CD14-positive monocyte (primary cell): ENCODE data around the gene DHX38. TPM values are rescaled to one million over a fixed set of nuclear protein-coding genes. Genes with fewer than 3 reads are reported as not detected.
"Not testable (repeated sequence)": the region's sequence is repeated elsewhere in the genome, so short reads cannot be mapped to it uniquely, and the experiment has no call there.

Experiments used
- DNase-seq, 3 donors: peaks; one replicate each; pipeline ENCODE4 v3.0.0-alpha.2; 2011 to 2022
- H2AFZ ChIP-seq: 2 replicates; pipeline ENCODE4 v1.6.0; 2012; ENCODE audit warnings: mild to moderate bottlenecking, low read depth, low read length, inconsistent platforms; ENCODE audit not compliant: insufficient read depth, poor library complexity, severe bottlenecking
- H3K27ac ChIP-seq, 2 donors: 1 replicate in 1 of 2; 2 replicates in 1 of 2; pipeline ENCODE4 v1.5.1; 2012 to 2013; ENCODE audit warnings: low read length in 2 of 2, control low read depth in 1 of 2, inconsistent platforms in 1 of 2, low read depth in 1 of 2, mild to moderate bottlenecking in 1 of 2
- H3K27me3 ChIP-seq, 2 donors: one replicate each; pipeline versions ENCODE4 v1.6.0 to v1.6.1; 2011 to 2013; ENCODE audit warnings: low read length in 2 of 2; ENCODE audit not compliant: control insufficient read depth in 2 of 2, insufficient read depth in 2 of 2
- H3K36me3 ChIP-seq, 2 donors: replicated peaks in 1 of 2; 1 replicate in 1 of 2; 2 replicates in 1 of 2; pipeline versions ENCODE4 v1.5.1 to v1.6.1; 2012 to 2013; ENCODE audit warnings: low read length in 2 of 2, control low read depth in 1 of 2, inconsistent platforms in 1 of 2, mild to moderate bottlenecking in 1 of 2; ENCODE audit not compliant: insufficient read depth in 2 of 2, control insufficient read depth in 1 of 2
- H3K4me1 ChIP-seq, 2 donors: 1 replicate in 1 of 2; 2 replicates in 1 of 2; pipeline versions ENCODE4 v1.5.1 to v1.6.1; 2012 to 2013; ENCODE audit warnings: low read length in 2 of 2, control low read depth in 1 of 2, inconsistent platforms in 1 of 2, mild to moderate bottlenecking in 1 of 2, moderate library complexity in 1 of 2; ENCODE audit not compliant: insufficient read depth in 2 of 2, control insufficient read depth in 1 of 2
- H3K4me2 ChIP-seq: replicated peaks from 2 replicates; pipeline ENCODE3; 2012; ENCODE audit warnings: low read length, moderate library complexity, mild to moderate bottlenecking; ENCODE audit not compliant: poor library complexity, severe bottlenecking; ENCODE audit errors: extremely low read depth
- H3K4me3 ChIP-seq, 3 experiments: fragments of 200-600 bp in 1 of 3; sonication (generic) in 1 of 3; replicated peaks in 1 of 3; 1 replicate in 2 of 3; 2 replicates in 1 of 3; pipeline ENCODE4 v1.5.1; 2011 to 2013; ENCODE audit warnings: low read length in 3 of 3, mild to moderate bottlenecking in 3 of 3, control low read depth in 2 of 3, low read depth in 2 of 3, inconsistent platforms in 1 of 3, moderate library complexity in 1 of 3
- H3K79me2 ChIP-seq: 2 replicates; pipeline ENCODE4 v1.6.0; 2012; ENCODE audit warnings: mild to moderate bottlenecking, control low read depth, inconsistent platforms, low read length, moderate library complexity; ENCODE audit not compliant: insufficient read depth
- H3K9ac ChIP-seq: 2 replicates; pipeline ENCODE4 v1.6.0; 2017; ENCODE audit warnings: low read length, mild to moderate bottlenecking; ENCODE audit not compliant: insufficient read depth, poor library complexity, severe bottlenecking
- H3K9me3 ChIP-seq, 2 donors: replicated peaks in 1 of 2; 1 replicate in 1 of 2; 2 replicates in 1 of 2; pipeline versions ENCODE4 v1.5.1 to v1.6.1; 2012 to 2013; ENCODE audit warnings: low read length in 2 of 2, control low read depth in 1 of 2; ENCODE audit not compliant: control insufficient read depth in 1 of 2, insufficient read depth in 1 of 2
- H4K20me1 ChIP-seq: 2 replicates; pipeline ENCODE4 v1.6.0; 2012; ENCODE audit warnings: mild to moderate bottlenecking, low read length, control low read depth, moderate library complexity; ENCODE audit not compliant: insufficient read depth
- H3K27ac Mint-ChIP-seq, 7 donors: one replicate each; pipeline ENCODE4 v1.8.0; 2020; ENCODE audit warnings: mild to moderate bottlenecking in 7 of 7, mixed read lengths in 7 of 7, moderate library complexity in 6 of 7, inconsistent platforms in 2 of 7
- H3K27me3 Mint-ChIP-seq, 3 donors: one replicate each; pipeline ENCODE4 v1.8.0; 2021 to 2022; ENCODE audit warnings: low read depth in 3 of 3, mild to moderate bottlenecking in 3 of 3, mixed read lengths in 3 of 3, moderate library complexity in 3 of 3, inconsistent platforms in 1 of 3
- H3K36me3 Mint-ChIP-seq, 2 donors: one replicate each; pipeline ENCODE4 v1.8.0; 2020; ENCODE audit warnings: mixed read lengths in 2 of 2, inconsistent platforms in 1 of 2, mild to moderate bottlenecking in 1 of 2
- H3K4me1 Mint-ChIP-seq: one replicate; pipeline ENCODE4 v1.8.0; 2020; ENCODE audit warnings: mild to moderate bottlenecking, mixed read lengths
- H3K4me3 Mint-ChIP-seq, 2 donors: one replicate each; pipeline ENCODE4 v1.8.0; 2020; ENCODE audit warnings: mild to moderate bottlenecking in 2 of 2, mixed read lengths in 2 of 2, moderate library complexity in 1 of 2
- H3K9me3 Mint-ChIP-seq, 7 donors: one replicate each; pipeline ENCODE4 v1.8.0; 2020 to 2022; ENCODE audit warnings: mixed read lengths in 7 of 7, mild to moderate bottlenecking in 6 of 7, moderate library complexity in 6 of 7, inconsistent platforms in 2 of 7
- CTCF ChIP-seq: fragments of 200-600 bp; IDR thresholded peaks from one replicate; pipeline ENCODE4 v1.8.0; 2022; ENCODE audit warnings: antibody characterized with exemption, mild to moderate bottlenecking
- WGBS: methylation state at CpG from one replicate; pipeline ENCODE4 v1.1.5; 2013; ENCODE audit warnings: missing lambda C conversion rate; ENCODE audit not compliant: insufficient coverage; 5-methylcytosine and 5-hydroxymethylcytosine counted together
- intact Hi-C, 2 donors: fragments of 100-400 bp; cut with micrococcal nuclease; formaldehyde crosslinking; loops; one replicate each; pipeline versions ENCODE4 v1.15.0 to v1.15.1; 2023
- polyA plus RNA-seq, 3 donors: library from polyadenylated mRNA; depleted of rRNA in 1 of 3; unstranded in 2 of 3; stranded (reverse) in 1 of 3; fragments of 300-500 nt in 2 of 3; fragments of >200 nt in 1 of 3; fragmentation: Illumina TruSeq in 2 of 3; gene quantifications; 1 replicate in 2 of 3; 2 replicates in 1 of 3; pipeline ENCODE4 v1.2.3, GENCODE V29; 2012 to 2021

Gene DHX38
- polyA plus RNA-seq, 3 donors: 9.1 to 91.5 (median 19.2) TPM

DNA sequence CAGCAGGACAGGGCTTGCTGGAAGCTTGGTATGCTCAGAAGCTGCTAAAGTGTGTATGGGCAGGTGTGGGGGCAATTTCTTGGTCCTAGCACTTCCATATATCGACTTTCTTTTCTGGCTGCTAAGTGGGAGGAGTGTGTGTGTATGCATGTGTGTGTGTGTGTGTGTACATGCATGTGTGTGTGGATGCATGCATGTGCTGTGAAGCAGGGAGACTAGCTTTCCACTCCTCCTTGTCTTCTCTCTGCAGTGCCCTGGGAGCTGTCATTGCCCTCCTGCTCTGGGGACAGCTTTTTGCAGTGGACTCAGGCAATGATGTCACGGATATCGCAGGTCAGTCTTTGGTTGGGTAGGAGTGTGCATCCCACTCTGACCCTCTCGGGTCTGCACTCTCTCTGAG is 37.7 kb upstream of the DHX38 start:
- intact Hi-C loops: no loop called here
- H3K9ac ChIP-seq: no peak overlapping the region
- H3K4me3 Mint-ChIP-seq: peak overlapping the region in 1 of 2 donors; percentile 46
- peaks cover 0 to 2% (median 0%) of the 10 kb centered on the region in 3 donors for H3K27me3 Mint-ChIP-seq
- no peak overlapping the region for H2AFZ ChIP-seq
- H3K79me2 ChIP-seq: no peaks in the 10 kb centered on the region
- no peaks in the 10 kb centered on the region for H3K9me3 ChIP-seq
- peak overlapping the region in 1 of 2 donors; percentile 14 for H3K27ac ChIP-seq
- H3K27ac Mint-ChIP-seq: no peak overlapping the region
- 100% methylated on average over 3 of the region's 4 CpGs for WGBS
- TF ChIP-seq CTCF: no peak
- H3K27me3 ChIP-seq: no peaks in the 10 kb centered on the region
- no peak overlapping the region for H3K4me2 ChIP-seq
- H3K4me1 Mint-ChIP-seq: peaks cover 58% of the 10 kb centered on the region
- no peak for DNase-seq
- peaks cover 46 to 53% of the 10 kb centered on the region in 2 donors for H3K4me1 ChIP-seq
- H3K36me3 Mint-ChIP-seq: peaks cover 17% of the 10 kb centered on the region in 2 donors
- no peaks in the 10 kb centered on the region for H4K20me1 ChIP-seq
- H3K9me3 Mint-ChIP-seq: peaks cover 0 to 4% (median 0%) of the 10 kb centered on the region in 7 donors
- H3K4me3 ChIP-seq: peak overlapping the region in 1 of 3 experiments; percentile 19
- H3K36me3 ChIP-seq: peaks cover 9 to 12% of the 10 kb centered on the region in 2 donors

GRCh38 chr16:72057313-72057712 is 36.3 kb upstream of the DHX38 start:
- H3K36me3 ChIP-seq: peaks cover 9 to 13% of the 10 kb centered on the region in 2 donors
- DNase-seq, H3K4me3 ChIP-seq, H3K9me3 ChIP-seq, H3K27ac ChIP-seq, H4K20me1 ChIP-seq, intact Hi-C loops, H3K4me2 ChIP-seq, H3K4me3 Mint-ChIP-seq, H3K9ac ChIP-seq, H3K27me3 Mint-ChIP-seq, H3K9me3 Mint-ChIP-seq, H3K79me2 ChIP-seq, H2AFZ ChIP-seq, H3K27me3 ChIP-seq: not testable (repeated sequence)
- peak overlapping the region in 1 of 7 donors; percentile 40 for H3K27ac Mint-ChIP-seq
- no CpG with 5 or more reads among the region's 6 CpGs for WGBS
- peaks cover 19 to 20% of the 10 kb centered on the region in 2 donors for H3K36me3 Mint-ChIP-seq
- peaks cover 48% of the 10 kb centered on the region for H3K4me1 Mint-ChIP-seq
- peaks cover 37 to 39% of the 10 kb centered on the region in 2 donors for H3K4me1 ChIP-seq

GRCh38 chr16:72059060-72059459 is 34.6 kb upstream of the DHX38 start:
- 80% methylated on average over 2 of the region's 7 CpGs for WGBS

More at GRCh38 chr16:72059060-72059459, 34.6 kb upstream of the DHX38 start:
- Mint-ChIP-seq H3K36me3 (peaks cover 19 to 20% of the 10 kb centered on the region in 2 donors), H3K4me1 (peaks cover 36% of the 10 kb centered on the region), H3K27ac (peak overlapping the region in 1 of 7 donors; percentile 10)
- H3K79me2 ChIP-seq, H3K9me3 Mint-ChIP-seq, H3K27me3 ChIP-seq, intact Hi-C loops, H3K9me3 ChIP-seq, H2AFZ ChIP-seq, H3K9ac ChIP-seq, H3K4me3 Mint-ChIP-seq, H3K4me2 ChIP-seq, DNase-seq, H3K27me3 Mint-ChIP-seq, H3K27ac ChIP-seq, H3K4me3 ChIP-seq, H4K20me1 ChIP-seq: not testable (repeated sequence)
- H3K4me1 ChIP-seq: peaks cover 20 to 22% of the 10 kb centered on the region in 2 donors
- peaks cover 9 to 13% of the 10 kb centered on the region in 2 donors for H3K36me3 ChIP-seq
